ENCODE results near the gene OR2A14.
"Not testable (repeated sequence)": the region's sequence is repeated elsewhere in the genome, so short reads cannot be mapped to it uniquely, and the experiment has no call there.

OR2A14 gene

GRCh38 chr7:144158861-144159260 lies 35.9 kb downstream of the OR2A14 start:
- no peak for DNase-seq

- no peak for DNase-seq
These were observed 41.8 kb downstream of the OR2A14 start for GRCh38 chr7:144164784-144165183.

GRCh38 chr7:144171594-144172350 lies 48.8 kb downstream of the OR2A14 start:
- not testable (repeated sequence) for DNase-seq

- DNase-seq = no peak
These were observed 51.6 kb downstream of the OR2A14 start for GRCh38 chr7:144174613-144175012.

- DNase-seq = peak; percentile 11
These were observed 55.6 kb downstream of the OR2A14 start for GRCh38 chr7:144178380-144179164.

GRCh38 chr7:144179165-144179479 lies 56.1 kb downstream of the OR2A14 start:
- DNase-seq = not testable (repeated sequence)
